BE2C (cell line): ENCODE data around the gene SPATA13.

Source experiments
- DNase-seq: peaks from one replicate; pipeline ENCODE4 v3.0.0-alpha.2; 2020
- H3K27me3 ChIP-seq: fragments of 250-450 bp; sonication (Bioruptor Pico); 2 replicates; pipeline ENCODE4 v1.5.1; 2020; ENCODE audit warnings: mild to moderate bottlenecking
- H3K36me3 ChIP-seq: fragments of 250-450 bp; sonication (Bioruptor Pico); 2 replicates; pipeline ENCODE4 v1.5.1; 2020; ENCODE audit warnings: mild to moderate bottlenecking
- H3K4me1 ChIP-seq: fragments of 250-450 bp; sonication (Bioruptor Pico); 2 replicates; pipeline ENCODE4 v1.5.1; 2020
- H3K4me3 ChIP-seq: 2 replicates; pipeline ENCODE4 v1.5.1; 2011; ENCODE audit warnings: low read depth, low read length
- H3K9me3 ChIP-seq: fragments of 250-450 bp; sonication (Bioruptor Pico); 2 replicates; pipeline ENCODE4 v1.5.1; 2020
- CTCF ChIP-seq: IDR thresholded peaks from 2 replicates; pipeline ENCODE4 v1.5.1; 2012; ENCODE audit warnings: mild to moderate bottlenecking, low read depth, low read length

The SPATA13 gene

GRCh38 chr13:24264976-24265375 lies 104.5 kb downstream of the SPATA13 start:
- Histone ChIP-seq H3K27me3 (0 out of 2 replicates have a peak, but pooled peaks cover under 1% of the 10 kb centered on the region), H3K4me1 (no peaks in the 10 kb centered on the region), H3K9me3 (no peaks in the 10 kb centered on the region), H3K4me3 (no peak overlapping the region), H3K36me3 (no peaks in the 10 kb centered on the region)
- no peak for TF ChIP-seq CTCF
- DNase-seq, result no peak

DNA sequence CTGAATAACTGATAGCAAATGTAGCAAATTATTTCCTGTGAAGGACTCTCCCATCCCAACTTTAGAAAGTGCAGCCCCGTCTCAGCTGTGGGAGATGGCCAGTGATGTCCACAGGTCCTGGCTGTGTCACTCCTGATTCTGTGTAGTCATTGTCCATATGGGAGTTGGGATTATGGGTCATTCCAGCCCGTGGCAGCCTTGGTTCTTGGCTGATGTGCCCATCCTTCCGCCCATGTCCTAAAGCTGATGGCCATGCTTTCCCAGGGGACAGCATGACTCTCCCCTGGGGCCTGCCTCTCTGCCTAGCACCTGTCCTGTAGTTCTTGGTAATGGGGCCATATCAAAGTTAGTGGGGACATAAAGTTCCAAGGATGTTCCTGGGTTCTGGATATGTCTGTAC lies 104.9 kb downstream of the SPATA13 start:
- H3K27me3 ChIP-seq, result peaks cover under 1% of the 10 kb centered on the region; the same call in 1 of the 2 replicates
- no peak overlapping the region for H3K4me3 ChIP-seq
- no peaks in the 10 kb centered on the region for H3K9me3 ChIP-seq
- no peaks in the 10 kb centered on the region for H3K36me3 ChIP-seq
- no peaks in the 10 kb centered on the region for H3K4me1 ChIP-seq
- no peak for DNase-seq
- no peak for TF ChIP-seq CTCF

- Histone ChIP-seq H3K27me3 (peaks cover 14% of the 10 kb centered on the region), H3K4me1 (no peaks in the 10 kb centered on the region), H3K36me3 (no peaks in the 10 kb centered on the region), H3K4me3 (no peak overlapping the region), H3K9me3 (no peaks in the 10 kb centered on the region)
- DNase-seq, result no peak
- no peak for TF ChIP-seq CTCF
Measured at GRCh38 chr13:24267274-24267673, 106.8 kb downstream of the SPATA13 start.

- no peak for TF ChIP-seq CTCF
- H3K4me1 ChIP-seq, result no peaks in the 10 kb centered on the region
- DNase-seq, result no peak
- no peaks in the 10 kb centered on the region for H3K36me3 ChIP-seq
- H3K27me3 ChIP-seq, result peaks cover 16% of the 10 kb centered on the region
- H3K4me3 ChIP-seq, result no peak overlapping the region
- no peaks in the 10 kb centered on the region for H3K9me3 ChIP-seq
Measured at GRCh38 chr13:24267801-24268200, 107.3 kb downstream of the SPATA13 start.

DNA sequence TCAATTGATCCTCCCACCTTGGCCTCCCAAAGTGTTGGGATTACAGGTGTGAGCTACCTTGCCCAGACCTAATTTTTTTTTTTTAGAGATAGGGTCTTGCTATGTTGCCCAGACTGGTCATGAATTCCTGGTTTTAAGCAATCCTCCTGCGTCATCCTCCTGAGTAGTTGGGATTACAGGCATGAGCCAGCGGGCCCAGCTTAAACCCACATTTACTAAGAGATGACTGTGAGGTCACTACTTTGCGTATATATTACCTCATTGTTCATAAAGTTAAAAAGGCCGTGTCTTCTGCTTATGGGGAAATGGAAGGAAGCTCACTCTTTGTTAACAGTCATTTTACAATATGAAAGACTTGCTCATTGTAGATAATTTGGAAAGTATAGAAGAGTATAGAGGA lies 109.3 kb downstream of the SPATA13 start:
- TF ChIP-seq CTCF, result no peak
- peaks cover 23% of the 10 kb centered on the region for H3K27me3 ChIP-seq
- H3K4me3 ChIP-seq, result no peak overlapping the region
- H3K36me3 ChIP-seq, result no peaks in the 10 kb centered on the region
- H3K9me3 ChIP-seq, result no peaks in the 10 kb centered on the region
- no peaks in the 10 kb centered on the region for H3K4me1 ChIP-seq
- no peak for DNase-seq

DNA sequence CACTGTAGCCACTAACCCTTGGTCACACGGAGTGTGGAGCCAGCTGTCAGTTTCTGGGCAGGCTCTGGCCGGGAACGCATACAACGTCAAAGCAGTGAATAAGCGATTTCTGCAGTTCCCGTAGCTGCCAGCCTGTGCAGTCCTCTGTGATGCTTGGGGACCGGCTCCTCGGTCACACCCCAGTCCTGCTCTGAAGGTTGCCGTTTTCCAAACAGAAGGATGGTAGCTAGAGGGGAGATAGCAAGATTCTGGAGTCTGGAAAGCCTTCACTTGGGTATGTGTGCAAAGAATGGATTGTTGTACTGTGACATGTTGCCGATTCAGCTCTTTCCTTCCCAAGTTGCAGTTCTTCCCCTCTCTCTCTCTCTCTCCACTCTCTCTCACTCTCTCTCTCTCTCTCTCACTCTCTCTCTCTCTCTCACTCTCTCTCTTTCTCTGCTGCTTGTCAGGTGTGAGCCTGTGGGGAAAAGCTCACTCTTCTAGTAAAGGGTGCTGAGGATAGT lies 110.2 kb downstream of the SPATA13 start:
- H3K4me3 ChIP-seq, result peak overlapping the region; percentile 32
- no peak for TF ChIP-seq CTCF
- no peak for DNase-seq

More for the DNA sequence above, 110.2 kb downstream of the SPATA13 start:
- no peaks in the 10 kb centered on the region for H3K4me1 ChIP-seq
- peaks cover 23% of the 10 kb centered on the region for H3K27me3 ChIP-seq
- no peaks in the 10 kb centered on the region for H3K36me3 ChIP-seq
- no peaks in the 10 kb centered on the region for H3K9me3 ChIP-seq
